AG04449 (cell line): Measurements from ENCODE around the gene CACNA1G.

Experiments
- CTCF ChIA-PET: fragments of 350-600 bp; formaldehyde crosslinking; extraction: SDS; loops from one replicate; lab custom pipeline; 2021; ENCODE audit warnings: antibody characterized with exemption; lab: Yijun Ruan, JAX
- POLR2A ChIA-PET: fragments of 400-600, 350-600 bp; formaldehyde crosslinking; extraction: SDS; loops from one replicate; lab custom pipeline; 2020; ENCODE audit warnings: antibody characterized with exemption, inconsistent platforms; lab: Yijun Ruan, JAX
- DNase-seq: peaks from one replicate; pipeline ENCODE4 v3.0.0-alpha.2; 2010; ENCODE audit warnings: low read depth, low spot score
- H3K4me3 ChIP-seq: 2 replicates; pipeline ENCODE4 v1.5.1; 2011; ENCODE audit warnings: low read depth, mild to moderate bottlenecking, control low read depth, low read length
- CTCF ChIP-seq: IDR thresholded peaks from one replicate; pipeline ENCODE4 v1.5.1; 2011; ENCODE audit warnings: mild to moderate bottlenecking, moderate library complexity, low read length, control low read depth, inconsistent platforms; ENCODE audit not compliant: insufficient read depth; ENCODE audit errors: missing control alignments

The CACNA1G gene

DNA sequence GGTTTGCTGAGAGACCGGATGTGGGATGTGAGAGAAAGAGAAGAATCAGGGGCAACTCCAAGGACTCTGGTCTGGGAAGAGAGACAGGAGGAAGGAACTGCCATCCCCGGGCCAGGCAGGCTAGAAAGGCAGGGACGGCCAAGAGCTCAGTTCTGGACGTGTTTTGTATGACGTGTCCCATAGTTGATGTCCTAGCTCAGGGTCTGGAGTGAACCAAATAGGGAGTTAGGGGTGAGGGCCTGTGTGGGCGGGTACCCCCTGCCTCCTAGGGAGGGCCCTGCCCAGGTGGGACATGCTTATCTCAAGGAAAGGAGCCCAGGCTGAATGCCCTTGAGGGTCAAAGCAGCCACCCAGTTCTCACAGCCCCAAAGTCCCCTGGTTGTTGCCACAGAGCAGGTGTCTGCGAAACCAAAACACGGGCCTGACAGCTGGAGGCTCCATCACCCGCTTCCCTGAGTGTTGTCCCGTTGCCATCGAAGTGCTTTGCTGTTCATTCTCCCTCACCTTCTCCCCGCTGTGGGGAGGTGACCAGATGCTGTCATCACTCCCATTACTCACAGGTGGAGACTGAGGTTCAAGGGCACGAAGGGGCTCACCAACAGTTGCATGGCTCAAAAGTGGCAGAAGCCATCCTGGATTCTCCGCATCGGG is 81.7 kb downstream of the CACNA1G start:
- POLR2A ChIA-PET, result no interaction called here
- TF ChIP-seq CTCF, result no peak
- CTCF ChIA-PET, result interaction anchor here (1.5 to 10.4 kb wide), 4 partner anchors 16 to 55 kb away, joined by 6 to 166 read pairs (median 6); no protein-coding TSS in a partner anchor
- H3K4me3 ChIP-seq, result no peak overlapping the region
- no peak for DNase-seq

GRCh38 chr17:50642722-50643656 is 82.5 kb downstream of the CACNA1G start:
- ChIA-PET POLR2A (no interaction called here), CTCF (no interaction called here)
- no peak overlapping the region for H3K4me3 ChIP-seq
- TF ChIP-seq CTCF, result no peak
- no peak for DNase-seq

GRCh38 chr17:50645748-50646682 is 85.5 kb downstream of the CACNA1G start:
- no peak for DNase-seq
- H3K4me3 ChIP-seq, result no peak overlapping the region
- TF ChIP-seq CTCF, result no peak
- ChIA-PET POLR2A (no interaction called here), CTCF (interaction anchor here (0.6 to 2.8 kb wide), 5 partner anchors 14 to 96 kb away, joined by 3 to 13 read pairs (median 6); no protein-coding TSS in a partner anchor)

DNA sequence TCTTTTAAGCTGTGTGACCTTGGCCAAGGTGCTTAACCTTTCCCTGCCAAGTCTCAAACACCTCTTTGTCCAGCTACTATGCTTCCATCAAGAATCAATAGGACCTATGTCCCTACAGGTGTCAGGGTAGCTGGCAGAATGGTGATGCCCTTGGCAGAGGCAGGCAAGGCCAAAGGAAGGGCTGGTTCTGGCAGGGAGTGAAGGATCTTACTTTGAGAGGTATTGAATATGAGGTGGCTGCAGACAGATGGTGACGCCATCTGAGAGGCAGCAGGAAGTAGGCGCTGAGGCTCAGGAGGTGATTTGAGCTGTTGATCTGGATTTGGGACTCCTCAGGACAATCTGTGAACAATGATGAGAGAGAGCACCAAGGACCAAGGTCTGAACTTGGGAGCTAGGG is 86.7 kb downstream of the CACNA1G start:
- TF ChIP-seq CTCF, result no peak
- POLR2A ChIA-PET, result no interaction called here
- no peak overlapping the region for H3K4me3 ChIP-seq
- CTCF ChIA-PET, result interaction anchor here (2.8 kb wide), 1 partner anchor 21 kb away, joined by 13 read pairs; no protein-coding TSS in a partner anchor
- no peak for DNase-seq

- ChIA-PET POLR2A (no interaction called here), CTCF (interaction anchor here (1.0 to 2.3 kb wide), 7 partner anchors 8 to 134 kb away, joined by 3 to 8 read pairs (median 3); no protein-coding TSS in a partner anchor)
- no peak overlapping the region for H3K4me3 ChIP-seq
- TF ChIP-seq CTCF, result no peak
- no peak for DNase-seq
Measured at GRCh38 chr17:50649042-50649908, 88.8 kb downstream of the CACNA1G start.
